ENCODE results near the gene RADIL. TPM values are rescaled to one million over a fixed set of nuclear protein-coding genes. Genes with fewer than 3 reads are reported as not detected.

The RADIL gene
- total and polyA plus RNA-seq, 9 of the 15 experiments (the other 6 are each of a cell fraction or from before 2014, with no cell fraction given): 0.06 to 8.1 (median 1.9) TPM; not detected in 1

DNA sequence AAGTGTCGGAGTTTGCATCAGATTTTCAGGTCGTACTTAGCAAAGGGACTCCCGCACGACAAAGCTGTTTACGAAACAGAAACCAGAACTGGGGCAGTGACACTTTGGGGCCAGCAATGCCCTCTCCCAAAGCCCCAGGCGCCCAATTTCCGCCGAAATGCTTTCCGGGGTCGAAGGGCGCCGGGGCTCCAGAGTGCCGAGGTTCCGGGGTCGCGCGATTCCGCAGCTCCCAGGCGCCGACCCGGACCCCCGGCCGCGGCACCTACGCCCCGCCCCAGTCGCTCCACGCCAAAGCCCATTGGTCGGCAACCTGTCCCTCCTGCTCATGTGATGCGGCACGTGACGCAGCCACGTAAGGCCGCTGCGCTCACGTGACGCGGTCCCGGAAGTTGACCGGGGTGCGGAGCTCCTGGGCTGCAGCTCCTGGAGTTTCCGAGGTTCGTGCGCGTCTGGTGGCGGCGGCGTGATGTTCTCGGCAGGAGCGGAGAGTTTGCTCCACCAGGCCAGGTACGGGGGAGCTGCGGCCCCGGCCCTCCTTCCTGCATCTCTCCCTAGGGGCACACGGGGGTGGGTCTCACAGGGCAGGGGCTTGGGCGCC is 108.2 kb downstream of the RADIL start, which contains the start of gene AP5Z1:
Gene AP5Z1 (plus strand): TSS at position 374 of the 598 bp plus-strand sequence. CDS start 93 bp downstream, at position 467.
- peaks cover 3% of the 10 kb centered on the region for H3K9me1 ChIP-seq (ENCODE audit: control insufficient read depth, insufficient read depth, low read length)
- H4K20me1 ChIP-seq (replicated peaks; ENCODE audit: control insufficient read depth, insufficient read depth, low read length): 0 out of 2 replicates have a peak, but pooled peaks cover 3% of the 10 kb centered on the region
- DNase-seq (ENCODE audit: extremely low read depth in 1 of 4, low spot score in 3 of 4) (peak; percentile 97 to 99 (median 99)), FAIRE-seq (peak; percentile 84), ATAC-seq (peak; percentile 97)
- WGBS (ENCODE audit: insufficient coverage, low coverage, missing lambda C conversion rate): under 1% methylated on average over 44 of the region's 55 CpGs
- peak within 1 kb of the TSS; percentile 95 to 96 for H3K9ac ChIP-seq (ENCODE audit: insufficient read depth in 1 of 2, low read depth in 2 of 2, low read length in 2 of 2)
- peak within 1 kb of the TSS; percentile 88 for H3K4me2 ChIP-seq (ENCODE audit: insufficient read depth, low read length)
- no TSS peak for BruUV-seq (replicated peaks)
- peaks cover 19 to 24% of the 10 kb centered on the region in 2 experiments for H3K4me1 ChIP-seq (replicated peaks in 1 of 2; ENCODE audit: control insufficient read depth in 2 of 2, insufficient read depth in 2 of 2, low read length in 2 of 2)
- POLR2A ChIA-PET: interaction anchor here (0.5 to 2.0 kb wide), 15 partner anchors 9 to 402 kb away, joined by 3 to 11 read pairs (median 4); no protein-coding TSS in a partner anchor
- CTCF ChIA-PET (ENCODE audit: low intra/inter-chr PET ratio): no interaction called here
- peaks cover 23% of the 10 kb centered on the region for H3K79me2 ChIP-seq (ENCODE audit: control insufficient read depth, insufficient read depth, low read length)
- H3K4me3 ChIP-seq: peak within 1 kb of the TSS; percentile 84
- H3K27me3 ChIP-seq (ENCODE audit: control insufficient read depth in 2 of 2, insufficient read depth in 2 of 2, low read length in 2 of 2): no peaks in the 10 kb centered on the region
- H3K9me3 ChIP-seq (replicated peaks; ENCODE audit: control insufficient read depth, insufficient read depth, low read depth, low read length): no peaks in the 10 kb centered on the region
- peak within 1 kb of the TSS; percentile 91 for H3K27ac ChIP-seq (ENCODE audit: extremely low read depth, low read depth, low read length)
- in situ Hi-C loops (cut with MboI) (no loop called here), intact Hi-C loops (cut with micrococcal nuclease) (no loop called here)
- H2AFZ ChIP-seq (ENCODE audit: low read depth, low read length): peak within 1 kb of the TSS; percentile 96
- H3K36me3 ChIP-seq (ENCODE audit: control insufficient read depth, insufficient read depth, low read length): peaks cover 18% of the 10 kb centered on the region; the same call in 2 of the 3 replicates
- TF ChIP-seq, protein P1, sequence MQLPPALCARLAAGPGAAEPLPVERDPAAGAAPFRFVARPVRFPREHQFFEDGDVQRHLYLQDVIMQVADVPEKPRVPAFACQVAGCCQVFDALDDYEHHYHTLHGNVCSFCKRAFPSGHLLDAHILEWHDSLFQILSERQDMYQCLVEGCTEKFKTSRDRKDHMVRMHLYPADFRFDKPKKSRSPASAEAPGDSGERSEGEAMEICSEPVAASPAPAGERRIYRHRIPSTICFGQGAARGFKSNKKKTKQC (CRISPR knock-in tag; IDR thresholded peaks at IDR 0.05): no peak
- TF ChIP-seq ZNF175 (CRISPR knock-in tag; IDR thresholded peaks at IDR 0.05; ENCODE audit: low read depth) (0 out of 2 replicates have a peak, but pooled peaks have one; percentile 37), SRF (CRISPR knock-in tag; IDR thresholded peaks at IDR 0.05) (peak in 1 of 2 experiments; percentile 47; a peak in 2 of 4 replicates), ZNF212 (CRISPR knock-in tag; IDR thresholded peaks at IDR 0.05) (no peak), ETV1 (tag; conservative IDR thresholded peaks at IDR 0.05; ENCODE audit: low read depth) (peak; percentile 88), NCOR1 (IDR thresholded peaks at IDR 0.05) (peak; percentile 21; the same call in 1 of the 2 replicates), ZBTB7A (IDR thresholded peaks at IDR 0.05; ENCODE audit: borderline replicate concordance, control insufficient read depth, low read depth, low read length) (peak; percentile 98), ARID1B (IDR thresholded peaks at IDR 0.05) (no peak), RFX1 (IDR thresholded peaks at IDR 0.05) (no peak), PCBP1 (IDR thresholded peaks at IDR 0.05; ENCODE audit: low read depth, low read length, poor library complexity, severe bottlenecking) (peak; percentile 91), SREBF2 (CRISPR knock-in tag; IDR thresholded peaks at IDR 0.05) (no peak), RBFOX2 (IDR thresholded peaks at IDR 0.05; ENCODE audit: low read depth, low read length) (peak; percentile 92)
- TF ChIP-seq, protein P2, sequence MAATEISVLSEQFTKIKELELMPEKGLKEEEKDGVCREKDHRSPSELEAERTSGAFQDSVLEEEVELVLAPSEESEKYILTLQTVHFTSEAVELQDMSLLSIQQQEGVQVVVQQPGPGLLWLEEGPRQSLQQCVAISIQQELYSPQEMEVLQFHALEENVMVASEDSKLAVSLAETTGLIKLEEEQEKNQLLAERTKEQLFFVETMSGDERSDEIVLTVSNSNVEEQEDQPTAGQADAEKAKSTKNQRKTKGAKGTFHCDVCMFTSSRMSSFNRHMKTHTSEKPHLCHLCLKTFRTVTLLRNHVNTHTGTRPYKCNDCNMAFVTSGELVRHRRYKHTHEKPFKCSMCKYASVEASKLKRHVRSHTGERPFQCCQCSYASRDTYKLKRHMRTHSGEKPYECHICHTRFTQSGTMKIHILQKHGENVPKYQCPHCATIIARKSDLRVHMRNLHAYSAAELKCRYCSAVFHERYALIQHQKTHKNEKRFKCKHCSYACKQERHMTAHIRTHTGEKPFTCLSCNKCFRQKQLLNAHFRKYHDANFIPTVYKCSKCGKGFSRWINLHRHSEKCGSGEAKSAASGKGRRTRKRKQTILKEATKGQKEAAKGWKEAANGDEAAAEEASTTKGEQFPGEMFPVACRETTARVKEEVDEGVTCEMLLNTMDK (IDR thresholded peaks at IDR 0.05; ENCODE audit: borderline replicate concordance, insufficient read depth, low read depth, low read length, poor library complexity, severe bottlenecking): peak; percentile 54
- TF ChIP-seq, protein P3, sequence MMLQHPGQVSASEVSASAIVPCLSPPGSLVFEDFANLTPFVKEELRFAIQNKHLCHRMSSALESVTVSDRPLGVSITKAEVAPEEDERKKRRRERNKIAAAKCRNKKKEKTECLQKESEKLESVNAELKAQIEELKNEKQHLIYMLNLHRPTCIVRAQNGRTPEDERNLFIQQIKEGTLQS (IDR thresholded peaks at IDR 0.05): peak; percentile 70
- TF ChIP-seq, protein P3 (CRISPR knock-in tag; conservative IDR thresholded peaks at IDR 0.05): 0 out of 2 replicates have a peak, but pooled peaks have one; percentile 43
- TF ChIP-seq, protein P4, sequence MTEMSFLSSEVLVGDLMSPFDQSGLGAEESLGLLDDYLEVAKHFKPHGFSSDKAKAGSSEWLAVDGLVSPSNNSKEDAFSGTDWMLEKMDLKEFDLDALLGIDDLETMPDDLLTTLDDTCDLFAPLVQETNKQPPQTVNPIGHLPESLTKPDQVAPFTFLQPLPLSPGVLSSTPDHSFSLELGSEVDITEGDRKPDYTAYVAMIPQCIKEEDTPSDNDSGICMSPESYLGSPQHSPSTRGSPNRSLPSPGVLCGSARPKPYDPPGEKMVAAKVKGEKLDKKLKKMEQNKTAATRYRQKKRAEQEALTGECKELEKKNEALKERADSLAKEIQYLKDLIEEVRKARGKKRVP (CRISPR knock-in tag; IDR thresholded peaks at IDR 0.05): no peak; the same call in 1 of the 2 replicates
